Natural killer cell (primary cell): ENCODE data around the gene ALOX12B. TPM values are rescaled to one million over a fixed set of nuclear protein-coding genes. Genes with fewer than 3 reads are reported as not detected.

Experiments
- ATAC-seq, 3 donors: fragments of 150-1000 bp in 2 of 3; fragments of 200-7000 bp in 1 of 3; cut with Tn5 transposase; 1 replicate in 1 of 3; 2 replicates in 2 of 3; pipeline ENCODE4 v1.10.0; 2021; ENCODE audit warnings: mild to moderate bottlenecking in 2 of 3, moderate library complexity in 2 of 3
- DNase-seq, 2 donors: peaks; one replicate each; pipeline versions ENCODE4 v3.0.0 to v3.0.0-alpha.2; 2013 to 2021; ENCODE audit warnings: mixed read lengths in 1 of 2
- H3K27ac ChIP-seq: one replicate; pipeline ENCODE4 v1.5.1; 2013; ENCODE audit warnings: mild to moderate bottlenecking, low read length
- H3K27me3 ChIP-seq: one replicate; pipeline ENCODE4 v1.6.1; 2013; ENCODE audit warnings: low read length; ENCODE audit not compliant: control insufficient read depth, insufficient read depth
- H3K36me3 ChIP-seq: one replicate; pipeline ENCODE4 v1.6.1; 2013; ENCODE audit warnings: low read length; ENCODE audit not compliant: control insufficient read depth, insufficient read depth
- H3K4me1 ChIP-seq: one replicate; pipeline ENCODE4 v1.6.1; 2013; ENCODE audit warnings: low read length; ENCODE audit not compliant: control insufficient read depth, insufficient read depth
- H3K4me3 ChIP-seq: one replicate; pipeline ENCODE4 v1.5.1; 2013; ENCODE audit warnings: low read length
- H3K9me3 ChIP-seq: one replicate; pipeline ENCODE4 v1.6.1; 2013; ENCODE audit warnings: low read length; ENCODE audit not compliant: control insufficient read depth, insufficient read depth
- H3K27ac Mint-ChIP-seq, 2 donors: one replicate each; pipeline ENCODE4 v1.8.0; 2022; ENCODE audit warnings: mild to moderate bottlenecking in 2 of 2, mixed read lengths in 2 of 2, moderate library complexity in 1 of 2
- H3K27me3 Mint-ChIP-seq, 2 donors: one replicate each; pipeline ENCODE4 v1.8.0; 2022; ENCODE audit warnings: low read depth in 2 of 2, mixed read lengths in 2 of 2
- H3K36me3 Mint-ChIP-seq: one replicate; pipeline ENCODE4 v1.8.0; 2022; ENCODE audit warnings: mixed read lengths
- H3K4me1 Mint-ChIP-seq, 2 donors: one replicate each; pipeline ENCODE4 v1.8.0; 2022; ENCODE audit warnings: mixed read lengths in 2 of 2
- H3K4me3 Mint-ChIP-seq: one replicate; pipeline ENCODE4 v1.8.0; 2022; ENCODE audit warnings: mild to moderate bottlenecking, moderate library complexity, mixed read lengths
- H3K9me3 Mint-ChIP-seq, 2 donors: one replicate each; pipeline ENCODE4 v1.8.0; 2022; ENCODE audit warnings: mixed read lengths in 2 of 2
- CTCF ChIP-seq: fragments of 200-600 bp; IDR thresholded peaks from one replicate; pipeline ENCODE4 v1.8.0; 2022; ENCODE audit warnings: antibody characterized with exemption
- WGBS: methylation state at CpG from one replicate; pipeline ENCODE4 v1.1.7; 2013; ENCODE audit warnings: missing lambda C conversion rate; ENCODE audit not compliant: insufficient coverage; 5-methylcytosine and 5-hydroxymethylcytosine counted together
- intact Hi-C: fragments of 100-400 bp; cut with micrococcal nuclease; formaldehyde crosslinking; loops from one replicate; pipeline ENCODE4 v1.14.2; 2022
- total RNA-seq, 4 donors: library from RNA; stranded (reverse); fragments of 120-200 nt in 1 of 4; gene quantifications; one replicate each; pipeline versions ENCODE4 v1.2.3 to v1.2.4, GENCODE V29; 2013 to 2022

The ALOX12B gene
- total RNA-seq, 3 donors from 2014 or later (not counting 1 experiment from before 2014, with no cell fraction given), result 0.29 to 0.58 (median 0.56) TPM

- TF ChIP-seq CTCF, result peak; percentile 54
- Mint-ChIP-seq H3K4me3 (no peak overlapping the region), H3K27ac (no peak overlapping the region), H3K9me3 (no peaks in the 10 kb centered on the region), H3K27me3 (peaks cover 15 to 25% of the 10 kb centered on the region in 2 donors), H3K36me3 (no peaks in the 10 kb centered on the region), H3K4me1 (peaks cover 5 to 7% of the 10 kb centered on the region in 2 donors)
- Histone ChIP-seq H3K27me3 (peaks cover 3% of the 10 kb centered on the region), H3K36me3 (no peaks in the 10 kb centered on the region), H3K9me3 (no peaks in the 10 kb centered on the region), H3K4me3 (no peak overlapping the region), H3K4me1 (no peaks in the 10 kb centered on the region), H3K27ac (no peak overlapping the region)
- intact Hi-C loops, result loop anchor here (1.0 kb wide), 2 partner anchors 128 to 298 kb away; no protein-coding TSS in a partner anchor
- 74% methylated on average over 7 of the region's 8 CpGs for whole genome bisulfite sequencing
- DNase-seq (peak in 1 of 2 donors; percentile 72), ATAC-seq (peak; percentile 54 to 64 (median 58))
Measured at GRCh38 chr17:8041249-8041928, 46.1 kb downstream of the ALOX12B start.

GRCh38 chr17:8039611-8040168 is 47.8 kb downstream of the ALOX12B start:
- Histone ChIP-seq H3K9me3 (no peaks in the 10 kb centered on the region), H3K27me3 (peaks cover 3% of the 10 kb centered on the region), H3K4me3 (no peak overlapping the region), H3K4me1 (no peaks in the 10 kb centered on the region), H3K36me3 (no peaks in the 10 kb centered on the region), H3K27ac (no peak overlapping the region)
- intact Hi-C loops, result no loop called here
- Mint-ChIP-seq H3K36me3 (no peaks in the 10 kb centered on the region), H3K4me3 (no peak overlapping the region), H3K4me1 (peaks cover 5 to 7% of the 10 kb centered on the region in 2 donors), H3K27me3 (peaks cover 15 to 25% of the 10 kb centered on the region in 2 donors), H3K27ac (no peak overlapping the region), H3K9me3 (no peaks in the 10 kb centered on the region)
- DNase-seq (no peak), ATAC-seq (no peak)
- TF ChIP-seq CTCF, result no peak
- WGBS, result 48% methylated on average over 5 of the region's 11 CpGs

GRCh38 chr17:8038954-8039610 is 48.4 kb downstream of the ALOX12B start, which contains the start of gene ALOX15B:
TSS of gene ALOX15B (plus strand) at chr17:8039059. CDS start at chr17:8039156, 97 bp downstream.
- Mint-ChIP-seq H3K4me1 (peaks cover 5 to 7% of the 10 kb centered on the region in 2 donors), H3K9me3 (no peaks in the 10 kb centered on the region), H3K27ac (no peak within 1 kb of the TSS), H3K36me3 (no peaks in the 10 kb centered on the region), H3K27me3 (peaks cover 15 to 25% of the 10 kb centered on the region in 2 donors), H3K4me3 (no peak within 1 kb of the TSS)
- Histone ChIP-seq H3K27me3 (peaks cover 3% of the 10 kb centered on the region), H3K27ac (no peak within 1 kb of the TSS), H3K4me1 (no peaks in the 10 kb centered on the region), H3K4me3 (no peak within 1 kb of the TSS), H3K36me3 (no peaks in the 10 kb centered on the region), H3K9me3 (no peaks in the 10 kb centered on the region)
- no peak for ATAC-seq
- TF ChIP-seq CTCF, result no peak
- no peak for DNase-seq
- 10% methylated on average over 33 of the region's 37 CpGs for WGBS
- intact Hi-C loops, result no loop called here
